Stimulated activated CD4-positive, alpha-beta T cell treated with anti-CD3 and anti-CD28 coated beads, Interleukin-12 subunit alpha, Interleukin-12 subunit beta, amount 100 ng/mL, for 24 hours (primary cell): ENCODE results near the gene ZNF625.
"Not testable (repeated sequence)": the region's sequence is repeated elsewhere in the genome, so short reads cannot be mapped to it uniquely, and the experiment has no call there.

ENCODE experiments used
- DNase-seq, 2 experiments: peaks; one replicate each; pipeline ENCODE4 v3.0.0-alpha.2; 2020; ENCODE audit warnings: low read depth in 2 of 2

The ZNF625 gene

GRCh38 chr19:12137221-12137940 lies 19.2 kb downstream of the ZNF625 start:
- no peak for DNase-seq

DNA sequence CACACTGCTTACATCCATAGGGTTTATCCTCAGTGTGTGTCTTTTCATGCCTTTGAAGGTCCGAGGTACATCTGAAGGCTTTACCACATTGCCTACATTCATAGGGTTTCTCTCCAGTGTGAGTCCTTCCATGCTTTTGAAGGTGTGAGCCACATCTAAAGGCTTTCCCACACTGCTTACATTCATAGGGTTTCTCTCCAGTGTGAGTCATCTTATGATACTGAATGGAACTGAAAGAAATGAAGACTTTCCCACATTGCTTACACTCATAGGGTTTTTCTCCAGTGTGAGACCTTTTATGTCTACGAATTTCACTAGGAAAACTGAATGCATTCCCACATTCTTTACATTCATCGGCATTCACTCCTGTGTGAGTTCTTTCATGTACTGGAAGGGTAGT lies 23.5 kb downstream of the ZNF625 start:
- no peak for DNase-seq

GRCh38 chr19:12126707-12127106 lies 29.8 kb downstream of the ZNF625 start:
- DNase-seq = no peak

DNA sequence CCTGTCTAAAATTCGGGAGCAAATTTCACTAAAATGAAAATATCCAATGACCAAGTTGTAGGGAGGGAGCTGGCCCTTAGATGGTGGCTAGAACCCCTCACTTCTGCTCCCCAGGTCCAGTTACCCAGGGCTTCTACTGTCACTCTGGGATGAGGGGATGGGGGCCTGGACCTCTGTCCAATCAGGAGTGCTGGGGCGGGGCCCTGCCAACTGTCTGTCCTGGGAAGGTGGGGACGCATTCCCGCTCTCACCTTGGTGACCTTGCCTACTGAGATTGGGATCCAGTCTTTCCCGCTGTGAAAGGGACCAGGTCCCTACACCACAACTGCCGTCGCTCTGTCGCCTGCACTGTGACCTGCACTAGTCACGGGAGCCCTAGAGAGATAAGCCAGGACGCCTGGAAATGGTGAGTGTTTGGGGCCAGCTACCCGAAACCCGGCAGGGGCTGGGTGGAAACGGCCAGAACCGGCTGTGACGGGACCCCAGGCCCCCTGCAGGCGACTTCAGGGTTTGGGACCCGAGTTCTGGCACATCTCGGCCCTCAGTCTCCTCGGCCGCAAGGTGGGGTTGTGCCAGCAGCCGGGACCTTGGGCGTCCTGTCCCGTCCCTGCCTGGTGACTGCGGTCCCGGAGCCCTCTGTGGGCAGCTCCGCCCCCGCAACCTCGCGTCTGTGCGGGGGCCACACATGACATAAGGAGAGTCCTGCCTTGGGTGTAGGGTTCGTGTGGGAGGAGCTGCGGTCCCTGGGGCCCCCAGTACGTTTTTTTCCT lies 39.1 kb downstream of the ZNF625 start:
- DNase-seq = no peak

- no peak for DNase-seq
Observed at GRCh38 chr19:12113121-12113520, 43.4 kb downstream of the ZNF625 start.

DNA sequence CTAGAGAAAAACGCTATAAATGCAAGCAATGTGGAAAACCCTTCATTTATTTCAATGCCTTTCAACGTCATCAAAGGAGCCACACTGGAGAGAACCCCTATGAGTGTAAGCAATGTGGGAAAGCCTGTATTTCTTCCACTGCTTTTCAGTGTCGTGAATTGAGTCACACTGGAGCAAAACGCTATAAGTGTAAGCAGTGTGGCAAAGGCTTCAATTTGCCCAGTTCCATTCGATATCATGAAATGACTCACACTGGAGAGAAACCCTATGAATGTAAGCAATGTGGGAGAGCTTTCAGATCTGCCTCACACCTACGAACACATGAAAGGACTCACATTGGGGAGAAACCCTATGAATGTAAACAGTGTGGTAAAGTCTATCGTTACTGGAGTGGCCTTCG lies 43.8 kb downstream of the ZNF625 start:
- DNase-seq = no peak

DNA sequence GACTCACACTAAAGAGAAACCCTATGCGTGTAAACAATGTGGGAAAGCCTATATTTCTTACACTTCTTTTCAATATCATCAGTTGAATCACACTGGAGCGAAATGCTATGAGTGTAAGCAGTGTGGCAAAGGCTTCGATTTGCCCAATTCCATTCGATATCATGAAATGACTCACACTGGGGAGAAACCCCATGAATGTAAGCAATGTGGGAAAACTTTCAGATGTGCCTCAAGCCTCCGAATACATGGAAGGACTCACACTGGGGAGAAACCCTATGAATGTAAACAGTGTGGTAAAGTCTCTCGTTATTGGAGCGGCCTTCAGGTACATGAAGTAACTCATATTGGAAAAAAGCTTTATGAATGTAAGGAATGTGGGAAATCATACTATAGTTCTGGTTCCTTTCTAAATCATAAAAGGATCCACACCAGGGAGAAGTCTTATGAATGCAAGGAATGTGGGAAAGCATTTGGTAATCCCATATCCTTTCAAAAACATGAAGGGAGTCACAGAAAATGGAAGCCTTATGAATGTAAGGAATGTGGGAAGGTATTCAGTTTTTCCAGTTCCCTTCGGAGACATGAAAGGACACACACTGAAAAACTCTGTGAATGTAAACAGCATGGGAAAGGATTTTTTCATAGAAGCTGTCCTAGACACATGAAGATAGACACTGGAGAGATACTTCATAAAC lies 44.4 kb downstream of the ZNF625 start:
- no peak for DNase-seq

GRCh38 chr19:12111176-12111575 lies 45.4 kb downstream of the ZNF625 start:
- DNase-seq = no peak

DNA sequence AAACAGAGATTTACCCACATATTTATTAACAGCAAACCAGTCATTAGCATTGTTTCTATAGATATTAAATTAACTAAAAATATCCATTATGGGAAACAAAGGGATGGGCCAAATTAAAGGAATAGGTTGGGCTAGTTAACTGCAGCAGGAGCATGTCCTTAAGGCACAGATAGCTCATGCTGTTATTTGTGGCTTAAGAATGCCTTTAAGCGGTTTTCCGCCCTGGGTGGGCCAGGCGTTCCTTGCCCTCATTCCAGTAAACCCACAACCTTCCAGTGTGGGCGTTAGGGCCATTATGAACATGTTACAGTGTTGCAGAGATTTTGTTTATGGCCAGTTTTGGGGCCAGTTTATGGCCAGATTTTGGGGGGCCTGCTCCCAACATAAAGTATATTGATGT lies 52.6 kb downstream of the ZNF625 start:
- not testable (repeated sequence) for DNase-seq

- no peak for DNase-seq
Observed at GRCh38 chr19:12098040-12098439, 58.5 kb downstream of the ZNF625 start.

- DNase-seq = no peak
Observed at GRCh38 chr19:12095111-12095790, 61.3 kb downstream of the ZNF625 start.
